Endothelial cell (in vitro differentiated cells): ENCODE measurements around the gene TCFL5. TPM values are rescaled to one million over a fixed set of nuclear protein-coding genes. Genes with fewer than 3 reads are reported as not detected.

Experiments
- DNase-seq: peaks from one replicate; pipeline ENCODE4 v3.0.0; 2021; ENCODE audit warnings: low spot score
- H3K27ac Mint-ChIP-seq: one replicate; pipeline ENCODE4 v1.8.0; 2021; ENCODE audit warnings: mixed read lengths, inconsistent platforms; ENCODE audit not compliant: unreplicated experiment
- H3K27me3 Mint-ChIP-seq: one replicate; pipeline ENCODE4 v1.8.0; 2021; ENCODE audit warnings: mild to moderate bottlenecking, moderate library complexity, mixed read lengths, inconsistent platforms; ENCODE audit not compliant: unreplicated experiment
- H3K36me3 Mint-ChIP-seq: one replicate; pipeline ENCODE4 v1.8.0; 2021; ENCODE audit warnings: mild to moderate bottlenecking, low read depth, mixed read lengths, inconsistent platforms; ENCODE audit not compliant: unreplicated experiment
- H3K4me1 Mint-ChIP-seq: one replicate; pipeline ENCODE4 v1.8.0; 2021; ENCODE audit warnings: mild to moderate bottlenecking, mixed read lengths, inconsistent platforms; ENCODE audit not compliant: unreplicated experiment
- H3K4me3 Mint-ChIP-seq: one replicate; pipeline ENCODE4 v1.8.0; 2021; ENCODE audit warnings: mild to moderate bottlenecking, mixed read lengths, inconsistent platforms; ENCODE audit not compliant: unreplicated experiment
- H3K9me3 Mint-ChIP-seq: one replicate; pipeline ENCODE4 v1.8.0; 2021; ENCODE audit warnings: mixed read lengths, inconsistent platforms; ENCODE audit not compliant: unreplicated experiment
- total RNA-seq: library from RNA; stranded (reverse); fragmentation: NEBNext Ultra II Directional; extraction: Animal tissue kit (Norgen Biotek cat#: 25700); gene quantifications from one replicate; pipeline ENCODE4 v1.2.1, GENCODE V29; 2021; ENCODE audit not compliant: unreplicated experiment
- TF ChIP-seq, protein P1 (sequence below): fragments of 200-600 bp; sonication (generic); IDR thresholded peaks from one replicate; pipeline ENCODE4 v1.5.0; 2021; ENCODE audit warnings: antibody characterized with exemption; ENCODE audit not compliant: unreplicated experiment

TCFL5 gene
- total RNA-seq, 1 donor from 2014 or later = 30.9 TPM

DNA sequence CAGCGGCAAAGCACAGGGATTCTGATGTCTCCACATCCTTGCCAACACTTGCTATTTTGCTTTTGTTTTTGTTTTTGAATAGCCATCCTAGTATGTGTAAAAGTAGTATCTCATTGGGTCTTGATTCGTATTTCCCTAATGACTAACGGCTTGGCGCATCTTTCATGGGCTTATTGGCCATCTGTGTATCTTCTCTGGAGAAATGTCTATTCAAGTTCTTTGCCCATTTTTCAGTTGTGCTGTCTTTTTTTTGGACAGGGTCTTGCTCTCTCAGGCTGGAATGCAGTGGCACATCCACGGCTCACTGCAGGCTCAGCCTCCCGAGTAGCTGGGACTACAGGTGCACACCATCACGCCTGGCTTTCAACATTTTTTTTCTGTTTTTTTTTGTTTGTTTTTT, 17.4 kb downstream of the TCFL5 start:
- no peak overlapping the region for H3K27ac Mint-ChIP-seq
- no peak overlapping the region for H3K4me3 Mint-ChIP-seq
- H3K4me1 Mint-ChIP-seq = no peaks in the 10 kb centered on the region
- no peaks in the 10 kb centered on the region for H3K27me3 Mint-ChIP-seq
- H3K36me3 Mint-ChIP-seq = peaks cover 11% of the 10 kb centered on the region
- no peaks in the 10 kb centered on the region for H3K9me3 Mint-ChIP-seq
- TF ChIP-seq, protein P1, sequence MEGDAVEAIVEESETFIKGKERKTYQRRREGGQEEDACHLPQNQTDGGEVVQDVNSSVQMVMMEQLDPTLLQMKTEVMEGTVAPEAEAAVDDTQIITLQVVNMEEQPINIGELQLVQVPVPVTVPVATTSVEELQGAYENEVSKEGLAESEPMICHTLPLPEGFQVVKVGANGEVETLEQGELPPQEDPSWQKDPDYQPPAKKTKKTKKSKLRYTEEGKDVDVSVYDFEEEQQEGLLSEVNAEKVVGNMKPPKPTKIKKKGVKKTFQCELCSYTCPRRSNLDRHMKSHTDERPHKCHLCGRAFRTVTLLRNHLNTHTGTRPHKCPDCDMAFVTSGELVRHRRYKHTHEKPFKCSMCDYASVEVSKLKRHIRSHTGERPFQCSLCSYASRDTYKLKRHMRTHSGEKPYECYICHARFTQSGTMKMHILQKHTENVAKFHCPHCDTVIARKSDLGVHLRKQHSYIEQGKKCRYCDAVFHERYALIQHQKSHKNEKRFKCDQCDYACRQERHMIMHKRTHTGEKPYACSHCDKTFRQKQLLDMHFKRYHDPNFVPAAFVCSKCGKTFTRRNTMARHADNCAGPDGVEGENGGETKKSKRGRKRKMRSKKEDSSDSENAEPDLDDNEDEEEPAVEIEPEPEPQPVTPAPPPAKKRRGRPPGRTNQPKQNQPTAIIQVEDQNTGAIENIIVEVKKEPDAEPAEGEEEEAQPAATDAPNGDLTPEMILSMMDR = no peak
- DNase-seq = no peak

DNA sequence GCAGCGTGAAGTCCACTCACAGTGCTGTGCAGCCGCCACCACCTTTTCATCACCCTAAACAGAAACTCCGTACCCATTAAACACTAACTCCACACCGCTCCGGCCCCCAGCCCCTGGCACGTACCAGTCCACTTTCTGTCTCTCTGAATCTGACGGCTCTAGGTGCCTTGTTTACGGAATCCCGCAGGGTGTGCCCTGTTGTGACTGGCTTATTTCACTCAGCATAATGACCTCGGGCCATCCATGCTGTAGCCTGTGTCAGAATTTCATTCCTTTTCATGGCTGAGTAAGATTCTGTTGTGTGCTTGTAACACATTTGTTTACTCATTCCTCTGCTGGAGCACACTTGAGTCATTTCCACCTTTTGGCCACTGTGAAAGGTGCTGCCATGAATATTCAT, 18.0 kb downstream of the TCFL5 start:
- no peaks in the 10 kb centered on the region for H3K9me3 Mint-ChIP-seq
- H3K36me3 Mint-ChIP-seq = peaks cover 11% of the 10 kb centered on the region
- no peaks in the 10 kb centered on the region for H3K27me3 Mint-ChIP-seq
- H3K27ac Mint-ChIP-seq = no peak overlapping the region
- TF ChIP-seq, protein P1 = no peak
- no peaks in the 10 kb centered on the region for H3K4me1 Mint-ChIP-seq
- H3K4me3 Mint-ChIP-seq = no peak overlapping the region
- no peak for DNase-seq

DNA sequence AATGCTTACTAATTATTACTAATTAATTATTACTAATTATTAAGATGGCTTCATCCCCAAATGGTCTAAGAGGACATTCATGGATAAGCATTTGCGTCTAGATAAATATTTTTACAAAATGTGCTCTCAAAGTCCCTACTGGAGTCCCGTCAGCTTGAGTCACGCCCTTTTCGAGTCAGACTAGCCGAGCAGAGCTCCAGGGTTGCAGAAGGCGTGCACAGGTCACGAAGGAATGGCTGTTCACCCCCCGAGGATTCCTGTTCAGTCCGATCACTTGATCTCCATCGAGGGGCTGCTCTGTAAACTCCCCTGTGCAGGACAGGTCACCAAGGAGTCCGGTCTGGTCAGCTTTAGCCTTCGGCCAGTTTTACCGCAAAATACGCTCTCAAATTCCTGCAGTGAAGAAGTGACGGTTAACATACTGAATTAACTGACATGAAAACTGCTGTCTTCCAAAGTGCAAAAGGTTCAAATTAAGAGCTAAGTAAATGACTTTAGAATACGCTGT, 19.9 kb downstream of the TCFL5 start:
- Mint-ChIP-seq H3K4me3 (no peak overlapping the region), H3K27ac (no peak overlapping the region), H3K4me1 (no peaks in the 10 kb centered on the region), H3K36me3 (peaks cover 11% of the 10 kb centered on the region), H3K27me3 (no peaks in the 10 kb centered on the region), H3K9me3 (no peaks in the 10 kb centered on the region)
- TF ChIP-seq, protein P1 = no peak
- DNase-seq = no peak

DNA sequence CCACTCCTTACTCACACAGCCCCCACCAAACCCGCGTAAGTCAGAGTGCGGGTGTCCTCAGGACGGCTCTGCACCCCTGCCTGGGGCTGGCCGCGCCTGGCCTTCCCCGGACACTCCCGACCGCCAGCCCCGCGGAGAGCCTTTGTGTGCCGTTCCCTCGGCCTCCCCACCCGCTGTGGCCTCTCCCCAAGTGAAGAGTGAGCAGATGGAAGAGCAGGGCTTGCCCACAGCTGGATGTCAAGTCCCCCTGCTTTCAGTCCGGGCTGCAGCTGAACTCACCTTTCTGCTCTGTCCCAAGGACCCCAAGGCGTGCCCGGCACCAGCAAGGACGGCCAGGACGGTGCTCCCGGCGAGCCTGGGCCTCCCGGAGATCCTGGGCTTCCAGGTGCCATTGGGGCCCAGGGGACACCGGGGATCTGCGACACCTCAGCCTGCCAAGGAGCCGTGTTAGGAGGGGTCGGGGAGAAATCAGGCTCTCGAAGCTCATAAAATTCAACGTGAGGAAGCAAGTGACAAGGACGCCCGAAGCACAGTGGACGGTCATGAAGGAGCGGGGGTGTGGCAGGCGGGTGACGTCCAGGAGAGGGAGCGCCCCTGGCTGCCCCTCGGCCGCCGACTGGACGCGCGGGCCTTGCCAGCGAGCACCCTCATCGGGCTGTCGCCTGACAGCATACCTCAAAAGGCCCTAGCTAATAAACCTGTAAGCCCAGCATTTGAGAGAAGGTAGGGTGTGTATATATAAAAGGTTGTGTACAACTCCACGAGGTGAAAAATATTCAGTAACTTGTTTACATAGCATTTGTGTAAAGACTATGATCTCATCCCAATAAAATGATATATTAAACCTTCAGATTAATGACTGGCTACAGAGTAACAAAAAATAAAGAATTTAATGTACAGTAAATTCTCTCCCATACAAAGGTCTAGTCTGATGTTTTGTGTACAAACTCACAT, 21.1 kb downstream of the TCFL5 start:
- Mint-ChIP-seq H3K9me3 (no peaks in the 10 kb centered on the region), H3K4me3 (no peak overlapping the region), H3K27me3 (peaks cover 2% of the 10 kb centered on the region), H3K27ac (no peak overlapping the region), H3K36me3 (peaks cover 6% of the 10 kb centered on the region), H3K4me1 (no peaks in the 10 kb centered on the region)
- no peak for DNase-seq
- TF ChIP-seq, protein P1 = no peak

DNA sequence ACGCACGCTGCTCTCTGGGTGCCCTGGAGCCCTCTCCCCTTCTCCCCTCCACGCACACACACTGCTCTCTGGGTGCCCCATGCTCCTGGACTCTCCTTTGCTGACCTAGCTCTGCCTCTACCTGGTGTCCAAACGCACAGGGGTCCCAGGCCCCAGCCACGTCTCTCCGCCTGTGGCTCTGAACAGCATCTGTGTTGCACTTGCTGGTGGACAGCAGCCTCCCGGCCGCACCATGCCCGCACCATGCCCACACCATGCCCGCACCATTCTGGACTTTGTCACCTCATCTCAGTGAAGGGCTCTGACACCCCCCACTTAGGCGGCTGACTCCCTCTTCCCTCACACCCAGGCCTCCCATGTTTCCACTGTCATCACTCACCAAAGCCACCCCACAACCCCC, 21.8 kb downstream of the TCFL5 start:
- no peak overlapping the region for H3K4me3 Mint-ChIP-seq
- H3K4me1 Mint-ChIP-seq = no peaks in the 10 kb centered on the region
- H3K36me3 Mint-ChIP-seq = peaks cover 3% of the 10 kb centered on the region
- no peak overlapping the region for H3K27ac Mint-ChIP-seq
- peaks cover 4% of the 10 kb centered on the region for H3K27me3 Mint-ChIP-seq
- no peak for DNase-seq
- TF ChIP-seq, protein P1 = no peak
- H3K9me3 Mint-ChIP-seq = no peaks in the 10 kb centered on the region
